Stimulated activated naive CD8-positive, alpha-beta T cell treated with anti-CD3 and anti-CD28 coated beads, Interleukin-15, Interleukin-2, amounts not matched to agents 100 ng/mL and 50 ng/mL, for 24 hours (primary cell): ENCODE measurements around the gene WDR54.

ENCODE experiments used
- H3K27ac Mint-ChIP-seq: one replicate; pipeline ENCODE4 v1.8.0; 2021; ENCODE audit warnings: mild to moderate bottlenecking, mixed read lengths
- H3K27me3 Mint-ChIP-seq: one replicate; pipeline ENCODE4 v1.8.0; 2021; ENCODE audit warnings: mixed read lengths
- H3K36me3 Mint-ChIP-seq: one replicate; pipeline ENCODE4 v1.8.0; 2021; ENCODE audit warnings: low read depth, mixed read lengths
- H3K4me1 Mint-ChIP-seq: one replicate; pipeline ENCODE4 v1.8.0; 2021; ENCODE audit warnings: low read depth, mixed read lengths
- H3K4me3 Mint-ChIP-seq: one replicate; pipeline ENCODE4 v1.8.0; 2021; ENCODE audit warnings: mild to moderate bottlenecking, mixed read lengths
- H3K9me3 Mint-ChIP-seq: one replicate; pipeline ENCODE4 v1.8.0; 2021; ENCODE audit warnings: mixed read lengths

Gene WDR54

GRCh38 chr2:74471332-74472065 lies 50.0 kb downstream of the WDR54 start:
- Mint-ChIP-seq H3K27ac (peak overlapping the region; percentile 96), H3K4me1 (peaks cover 27% of the 10 kb centered on the region), H3K27me3 (no peaks in the 10 kb centered on the region), H3K4me3 (peak overlapping the region; percentile 96), H3K36me3 (peaks cover 36% of the 10 kb centered on the region), H3K9me3 (no peaks in the 10 kb centered on the region)

GRCh38 chr2:74472086-74472944 lies 50.8 kb downstream of the WDR54 start, which contains the start of gene MRPL53:
Gene MRPL53, minus strand, starts transcription at chr2:74472680. Its CDS starts 20 bp downstream, at chr2:74472660.
- peaks cover 38% of the 10 kb centered on the region for H3K36me3 Mint-ChIP-seq

GRCh38 chr2:74472945-74473258 lies 51.4 kb downstream of the WDR54 start:
- peaks cover 41% of the 10 kb centered on the region for H3K36me3 Mint-ChIP-seq
- H3K27me3 Mint-ChIP-seq: no peaks in the 10 kb centered on the region

More at GRCh38 chr2:74472086-74472944, 50.8 kb downstream of the WDR54 start, which contains the start of gene MRPL53:
- Mint-ChIP-seq H3K27ac (peak within 1 kb of the TSS; percentile 96), H3K27me3 (no peaks in the 10 kb centered on the region), H3K4me3 (peak within 1 kb of the TSS; percentile 96), H3K9me3 (no peaks in the 10 kb centered on the region), H3K4me1 (peaks cover 27% of the 10 kb centered on the region)

GRCh38 chr2:74474481-74474880 lies 53.0 kb downstream of the WDR54 start:
- H3K36me3 Mint-ChIP-seq: peaks cover 46% of the 10 kb centered on the region
- peaks cover 27% of the 10 kb centered on the region for H3K4me1 Mint-ChIP-seq
- H3K27ac Mint-ChIP-seq: no peak overlapping the region
- H3K27me3 Mint-ChIP-seq: no peaks in the 10 kb centered on the region
- no peak overlapping the region for H3K4me3 Mint-ChIP-seq
- no peaks in the 10 kb centered on the region for H3K9me3 Mint-ChIP-seq

More at GRCh38 chr2:74472945-74473258, 51.4 kb downstream of the WDR54 start:
- H3K27ac Mint-ChIP-seq: peak overlapping the region; percentile 96
- H3K9me3 Mint-ChIP-seq: no peaks in the 10 kb centered on the region
- H3K4me3 Mint-ChIP-seq: peak overlapping the region; percentile 96
- peaks cover 27% of the 10 kb centered on the region for H3K4me1 Mint-ChIP-seq

GRCh38 chr2:74474899-74475298 lies 53.4 kb downstream of the WDR54 start:
- peaks cover 26% of the 10 kb centered on the region for H3K4me1 Mint-ChIP-seq
- H3K9me3 Mint-ChIP-seq: no peaks in the 10 kb centered on the region
- peaks cover 47% of the 10 kb centered on the region for H3K36me3 Mint-ChIP-seq
- no peaks in the 10 kb centered on the region for H3K27me3 Mint-ChIP-seq
- no peak overlapping the region for H3K27ac Mint-ChIP-seq
- no peak overlapping the region for H3K4me3 Mint-ChIP-seq
